ENCODE data around the gene DDX6.

Gene DDX6

GRCh38 chr11:118790357-118791110 lies 430 bp downstream of the DDX6 start:
- peak; percentile 31 for TF ChIP-seq CTCF (IDR thresholded peaks at IDR 0.05; ENCODE audit: poor library complexity, severe bottlenecking)
- Histone ChIP-seq H3K4me3 (ENCODE audit: severe bottlenecking) (peak overlapping the region; percentile 82), H3K27ac (ENCODE audit: poor library complexity, severe bottlenecking) (peak overlapping the region; percentile 82), H3K9me3 (ENCODE audit: severe bottlenecking) (no peaks in the 10 kb centered on the region), H3K36me3 (ENCODE audit: low read depth) (peaks cover 11% of the 10 kb centered on the region), H3K4me1 (ENCODE audit: insufficient read depth, poor library complexity, severe bottlenecking) (peaks cover 15% of the 10 kb centered on the region), H3K27me3 (ENCODE audit: insufficient read depth, poor library complexity, severe bottlenecking) (no peaks in the 10 kb centered on the region)
- DNase-seq (ENCODE audit: low spot score) (peak; percentile 68), ATAC-seq (ENCODE audit: low read depth) (peak; percentile 36)

GRCh38 chr11:118789501-118790356 lies 1.2 kb downstream of the DDX6 start:
- Histone ChIP-seq H3K9me3 (ENCODE audit: severe bottlenecking) (no peaks in the 10 kb centered on the region), H3K36me3 (ENCODE audit: low read depth) (peaks cover 19% of the 10 kb centered on the region), H3K4me1 (ENCODE audit: insufficient read depth, poor library complexity, severe bottlenecking) (peaks cover 19% of the 10 kb centered on the region), H3K4me3 (ENCODE audit: severe bottlenecking) (peak overlapping the region; percentile 82), H3K27ac (ENCODE audit: poor library complexity, severe bottlenecking) (peak overlapping the region; percentile 82), H3K27me3 (ENCODE audit: insufficient read depth, poor library complexity, severe bottlenecking) (no peaks in the 10 kb centered on the region)
- no peak for ATAC-seq (ENCODE audit: low read depth)
- DNase-seq (ENCODE audit: low spot score) = no peak
- TF ChIP-seq CTCF (IDR thresholded peaks at IDR 0.05; ENCODE audit: poor library complexity, severe bottlenecking) = no peak

GRCh38 chr11:118786657-118787056 lies 4.3 kb downstream of the DDX6 start:
- H3K36me3 ChIP-seq (ENCODE audit: low read depth) = peaks cover 48% of the 10 kb centered on the region
- ATAC-seq (ENCODE audit: low read depth) = no peak
- DNase-seq (ENCODE audit: low spot score) = no peak
- H3K27ac ChIP-seq (ENCODE audit: poor library complexity, severe bottlenecking) = peak overlapping the region; percentile 3
- peaks cover 12% of the 10 kb centered on the region for H3K4me1 ChIP-seq (ENCODE audit: insufficient read depth, poor library complexity, severe bottlenecking)
- no peaks in the 10 kb centered on the region for H3K27me3 ChIP-seq (ENCODE audit: insufficient read depth, poor library complexity, severe bottlenecking)
- no peak overlapping the region for H3K4me3 ChIP-seq (ENCODE audit: severe bottlenecking)
- H3K9me3 ChIP-seq (ENCODE audit: severe bottlenecking) = no peaks in the 10 kb centered on the region
- no peak for TF ChIP-seq CTCF (IDR thresholded peaks at IDR 0.05; ENCODE audit: poor library complexity, severe bottlenecking)

GRCh38 chr11:118785362-118785761 lies 5.6 kb downstream of the DDX6 start:
- H3K4me1 ChIP-seq (ENCODE audit: insufficient read depth, poor library complexity, severe bottlenecking) = peaks cover 12% of the 10 kb centered on the region
- ATAC-seq (ENCODE audit: low read depth) (no peak), DNase-seq (ENCODE audit: low spot score) (no peak)
- no peak overlapping the region for H3K27ac ChIP-seq (ENCODE audit: poor library complexity, severe bottlenecking)
- H3K4me3 ChIP-seq (ENCODE audit: severe bottlenecking) = no peak overlapping the region
- no peak for TF ChIP-seq CTCF (IDR thresholded peaks at IDR 0.05; ENCODE audit: poor library complexity, severe bottlenecking)
- H3K27me3 ChIP-seq (ENCODE audit: insufficient read depth, poor library complexity, severe bottlenecking) = no peaks in the 10 kb centered on the region
- peaks cover 61% of the 10 kb centered on the region for H3K36me3 ChIP-seq (ENCODE audit: low read depth)
- no peaks in the 10 kb centered on the region for H3K9me3 ChIP-seq (ENCODE audit: severe bottlenecking)
